ENCODE data around the gene NFIA. TPM values are rescaled to one million over a fixed set of nuclear protein-coding genes. Genes with fewer than 3 reads are reported as not detected.

The NFIA gene
- total RNA-seq, 1 experiment from 2014 or later: 0.35 TPM

DNA sequence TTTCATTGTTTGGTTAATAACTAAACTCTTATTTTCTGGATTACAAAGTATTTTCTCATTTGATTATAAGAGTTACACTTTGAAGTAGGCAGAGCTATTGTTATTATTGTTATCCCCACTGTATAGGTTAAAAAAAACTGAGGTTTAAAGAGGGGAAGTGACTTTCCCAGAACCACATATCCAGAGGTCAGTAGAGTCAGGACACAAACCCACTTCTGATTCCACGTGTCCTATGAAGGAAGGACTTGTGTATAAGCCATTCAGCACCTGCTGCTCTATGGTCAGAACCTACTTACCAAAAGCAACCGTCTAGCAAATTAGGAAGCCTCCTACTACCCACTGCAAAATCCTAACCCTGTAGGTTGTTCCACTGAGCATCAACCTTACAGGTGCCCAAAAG, 351.3 kb downstream of the NFIA start:
- no peak overlapping the region for H2BK120ac ChIP-seq (ENCODE audit: low read depth, low read length, poor library complexity, severe bottlenecking)
- H3K56ac ChIP-seq (ENCODE audit: insufficient read length, low read depth, low read length): no peak overlapping the region
- no peak overlapping the region for H3K27ac ChIP-seq (ENCODE audit: insufficient read length, low read depth, low read length)
- H3K9ac ChIP-seq (ENCODE audit: extremely low read depth, insufficient read length, low read length): no peak overlapping the region
- no peaks in the 10 kb centered on the region for H3K79me2 ChIP-seq (ENCODE audit: insufficient read depth, low read length)
- Mint-ChIP-seq H3K27me3 (ENCODE audit: low read depth) (no peaks in the 10 kb centered on the region; the same call in 1 of the 2 replicates), H3K27ac (no peak overlapping the region), H3K9me3 (no peaks in the 10 kb centered on the region), H3K4me1 (peaks cover 9 to 14% of the 10 kb centered on the region in 2 experiments), H3K36me3 (ENCODE audit: insufficient read depth in 1 of 3, low read depth in 3 of 3) (no peaks in the 10 kb centered on the region; a peak in 1 of 7 replicates), H3K4me3 (no peak overlapping the region)
- no peak for TF ChIP-seq CTCF (conservative IDR thresholded peaks at IDR 0.05)
- WGBS (ENCODE audit: extremely low coverage, insufficient read length, low lambda C conversion rate): no CpG with 5 or more reads among the region's 2 CpGs
- no peak overlapping the region for H3K4me2 ChIP-seq (ENCODE audit: insufficient read depth, insufficient read length, low read length)
- H3K9me3 ChIP-seq (ENCODE audit: control insufficient read depth, low read depth, low read length): no peaks in the 10 kb centered on the region
- no peak overlapping the region for H3K14ac ChIP-seq (ENCODE audit: insufficient read depth, low read length)
- no peaks in the 10 kb centered on the region for H4K20me1 ChIP-seq (ENCODE audit: control insufficient read depth, insufficient read depth, insufficient read length)
- H3K4me1 ChIP-seq (ENCODE audit: insufficient read depth, low read length): no peaks in the 10 kb centered on the region
- H4K5ac ChIP-seq (ENCODE audit: insufficient read length, low read depth, low read length): no peak overlapping the region
- H2BK20ac ChIP-seq (ENCODE audit: low read depth, low read length, poor library complexity, severe bottlenecking): no peak overlapping the region
- H2BK12ac ChIP-seq (ENCODE audit: insufficient read length, low read depth, low read length): no peak overlapping the region
- H2AFZ ChIP-seq (ENCODE audit: low read length): no peak overlapping the region
- no peak overlapping the region for H2AK5ac ChIP-seq (ENCODE audit: insufficient read length, low read length)
- no peak overlapping the region for H4K8ac ChIP-seq (replicated peaks; ENCODE audit: insufficient read length, low read depth, low read length)
- H3K23ac ChIP-seq (ENCODE audit: insufficient read length, low read depth, low read length): no peak overlapping the region
- no peak overlapping the region for H2BK5ac ChIP-seq (ENCODE audit: insufficient read length, low read length)
- no peaks in the 10 kb centered on the region for H3K27me3 ChIP-seq (ENCODE audit: insufficient read depth, low read length)
- no peaks in the 10 kb centered on the region for H3K79me1 ChIP-seq (ENCODE audit: insufficient read depth, low read depth, low read length, poor library complexity, severe bottlenecking)
- no peak overlapping the region for H3T11ph ChIP-seq (ENCODE audit: low read length)
- DNase-seq: no peak
- no peak overlapping the region for H4K91ac ChIP-seq (ENCODE audit: insufficient read length, low read depth, low read length)
- H3K4ac ChIP-seq (ENCODE audit: low read depth, low read length): no peak overlapping the region
- no peak overlapping the region for H3K18ac ChIP-seq (ENCODE audit: insufficient read length, low read depth, low read length)
- H3K23me2 ChIP-seq (ENCODE audit: insufficient read length, low read depth, low read length, poor library complexity, severe bottlenecking): no peaks in the 10 kb centered on the region
- no peak overlapping the region for H2BK15ac ChIP-seq (ENCODE audit: low read depth, low read length)

All from H9 (cell line).